ENCODE measurements around the gene UBE2J1.

- no peak for TF ChIP-seq CTCF (conservative IDR thresholded peaks at IDR 0.05)
- no peak for TF ChIP-seq ZFX (IDR thresholded peaks at IDR 0.05)
Observed at GRCh38 chr6:89355511-89356194, 3.1 kb upstream of the UBE2J1 start.

Data from C4-2B (cell line).